C4-2B (cell line): ENCODE measurements around the gene P3H3.

Source experiments
- H3K27ac ChIP-seq: fragments of 450-650 bp; 2 replicates; pipeline ENCODE4 v1.5.1; 2017
- ZFX ChIP-seq: fragments of 450-650 bp; IDR thresholded peaks from 2 replicates; pipeline ENCODE4 v1.6.1; 2017
- TF ChIP-seq, protein P1 (sequence below): fragments of 450-650 bp; conservative IDR thresholded peaks from 2 replicates; pipeline ENCODE4 v1.5.1; 2017; ENCODE audit warnings: mild to moderate bottlenecking

Gene P3H3

DNA sequence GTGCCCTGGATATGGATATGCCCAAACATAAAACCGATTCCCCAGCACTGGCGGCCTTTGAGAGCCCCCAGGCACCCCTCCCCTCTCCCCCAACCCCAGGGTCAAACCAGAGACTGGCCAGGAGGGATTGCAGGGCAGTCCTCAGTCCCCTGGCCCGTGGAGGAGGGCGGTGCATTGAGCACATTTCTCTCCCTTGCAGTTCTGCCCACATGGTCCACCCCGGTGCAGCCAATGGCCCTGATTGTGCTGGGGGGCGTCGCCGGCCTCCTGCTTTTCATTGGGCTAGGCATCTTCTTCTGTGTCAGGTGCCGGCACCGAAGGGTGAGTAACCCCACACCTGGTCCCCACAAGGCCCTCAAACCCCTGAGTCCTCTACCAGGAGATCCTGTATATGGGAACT is 10.0 kb upstream of the P3H3 start:
- TF ChIP-seq, protein P1, sequence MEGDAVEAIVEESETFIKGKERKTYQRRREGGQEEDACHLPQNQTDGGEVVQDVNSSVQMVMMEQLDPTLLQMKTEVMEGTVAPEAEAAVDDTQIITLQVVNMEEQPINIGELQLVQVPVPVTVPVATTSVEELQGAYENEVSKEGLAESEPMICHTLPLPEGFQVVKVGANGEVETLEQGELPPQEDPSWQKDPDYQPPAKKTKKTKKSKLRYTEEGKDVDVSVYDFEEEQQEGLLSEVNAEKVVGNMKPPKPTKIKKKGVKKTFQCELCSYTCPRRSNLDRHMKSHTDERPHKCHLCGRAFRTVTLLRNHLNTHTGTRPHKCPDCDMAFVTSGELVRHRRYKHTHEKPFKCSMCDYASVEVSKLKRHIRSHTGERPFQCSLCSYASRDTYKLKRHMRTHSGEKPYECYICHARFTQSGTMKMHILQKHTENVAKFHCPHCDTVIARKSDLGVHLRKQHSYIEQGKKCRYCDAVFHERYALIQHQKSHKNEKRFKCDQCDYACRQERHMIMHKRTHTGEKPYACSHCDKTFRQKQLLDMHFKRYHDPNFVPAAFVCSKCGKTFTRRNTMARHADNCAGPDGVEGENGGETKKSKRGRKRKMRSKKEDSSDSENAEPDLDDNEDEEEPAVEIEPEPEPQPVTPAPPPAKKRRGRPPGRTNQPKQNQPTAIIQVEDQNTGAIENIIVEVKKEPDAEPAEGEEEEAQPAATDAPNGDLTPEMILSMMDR, result no peak
- no peak for TF ChIP-seq ZFX
- H3K27ac ChIP-seq, result no peak overlapping the region

DNA sequence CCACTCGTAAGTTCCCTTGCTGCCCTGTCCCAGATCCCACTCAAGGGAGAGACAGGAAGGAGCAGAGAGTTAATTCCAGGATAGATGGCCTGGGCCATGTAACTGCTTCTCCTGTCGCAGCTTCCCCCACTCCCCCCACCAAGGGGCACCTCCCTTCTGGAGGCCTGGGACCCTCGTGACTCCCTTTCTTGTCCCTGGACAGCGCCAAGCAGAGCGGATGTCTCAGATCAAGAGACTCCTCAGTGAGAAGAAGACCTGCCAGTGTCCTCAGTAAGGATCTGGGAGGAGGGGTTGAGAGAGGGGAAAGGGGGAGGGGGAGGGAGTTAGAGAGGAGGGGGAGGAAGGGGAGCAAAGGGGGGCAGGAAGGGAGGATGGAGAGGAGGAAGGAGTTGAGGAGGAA is 9.6 kb upstream of the P3H3 start:
- H3K27ac ChIP-seq, result no peak overlapping the region
- no peak for TF ChIP-seq ZFX
- TF ChIP-seq, protein P1, result no peak

DNA sequence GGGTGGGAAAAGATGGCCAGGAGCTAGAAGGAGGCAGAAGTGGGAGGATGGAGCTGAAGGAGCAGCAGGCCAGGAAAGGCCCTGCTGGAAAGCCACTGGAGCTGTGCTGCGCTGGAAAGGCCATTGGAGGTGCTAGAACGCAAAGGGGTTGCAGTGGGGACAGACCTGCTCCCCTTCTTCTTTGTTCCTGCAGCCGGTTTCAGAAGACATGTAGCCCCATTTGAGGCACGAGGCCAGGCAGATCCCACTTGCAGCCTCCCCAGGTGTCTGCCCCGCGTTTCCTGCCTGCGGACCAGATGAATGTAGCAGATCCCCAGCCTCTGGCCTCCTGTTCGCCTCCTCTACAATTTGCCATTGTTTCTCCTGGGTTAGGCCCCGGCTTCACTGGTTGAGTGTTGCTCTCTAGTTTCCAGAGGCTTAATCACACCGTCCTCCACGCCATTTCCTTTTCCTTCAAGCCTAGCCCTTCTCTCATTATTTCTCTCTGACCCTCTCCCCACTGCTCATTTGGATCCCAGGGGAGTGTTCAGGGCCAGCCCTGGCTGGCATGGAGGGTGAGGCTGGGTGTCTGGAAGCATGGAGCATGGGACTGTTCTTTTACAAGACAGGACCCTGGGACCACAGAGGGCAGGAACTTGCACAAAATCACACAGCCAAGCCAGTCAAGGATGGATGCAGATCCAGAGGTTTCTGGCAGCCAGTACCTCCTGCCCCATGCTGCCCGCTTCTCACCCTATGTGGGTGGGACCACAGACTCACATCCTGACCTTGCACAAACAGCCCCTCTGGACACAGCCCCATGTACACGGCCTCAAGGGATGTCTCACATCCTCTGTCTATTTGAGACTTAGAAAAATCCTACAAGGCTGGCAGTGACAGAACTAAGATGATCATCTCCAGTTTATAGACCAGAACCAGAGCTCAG is 8.8 kb upstream of the P3H3 start:
- H3K27ac ChIP-seq, result no peak overlapping the region
- TF ChIP-seq ZFX, result no peak
- TF ChIP-seq, protein P1, result no peak

DNA sequence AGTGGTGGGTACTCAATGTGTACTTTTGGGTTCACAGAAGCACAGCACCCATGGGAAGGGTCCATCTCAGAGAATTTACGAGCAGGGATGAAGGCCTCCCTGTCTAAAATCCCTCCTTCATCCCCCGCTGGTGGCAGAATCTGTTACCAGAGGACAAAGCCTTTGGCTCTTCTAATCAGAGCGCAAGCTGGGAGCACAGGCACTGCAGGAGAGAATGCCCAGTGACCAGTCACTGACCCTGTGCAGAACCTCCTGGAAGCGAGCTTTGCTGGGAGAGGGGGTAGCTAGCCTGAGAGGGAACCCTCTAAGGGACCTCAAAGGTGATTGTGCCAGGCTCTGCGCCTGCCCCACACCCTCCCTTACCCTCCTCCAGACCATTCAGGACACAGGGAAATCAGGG is 8.0 kb upstream of the P3H3 start:
- H3K27ac ChIP-seq, result no peak overlapping the region
- no peak for TF ChIP-seq ZFX
- TF ChIP-seq, protein P1, result no peak

DNA sequence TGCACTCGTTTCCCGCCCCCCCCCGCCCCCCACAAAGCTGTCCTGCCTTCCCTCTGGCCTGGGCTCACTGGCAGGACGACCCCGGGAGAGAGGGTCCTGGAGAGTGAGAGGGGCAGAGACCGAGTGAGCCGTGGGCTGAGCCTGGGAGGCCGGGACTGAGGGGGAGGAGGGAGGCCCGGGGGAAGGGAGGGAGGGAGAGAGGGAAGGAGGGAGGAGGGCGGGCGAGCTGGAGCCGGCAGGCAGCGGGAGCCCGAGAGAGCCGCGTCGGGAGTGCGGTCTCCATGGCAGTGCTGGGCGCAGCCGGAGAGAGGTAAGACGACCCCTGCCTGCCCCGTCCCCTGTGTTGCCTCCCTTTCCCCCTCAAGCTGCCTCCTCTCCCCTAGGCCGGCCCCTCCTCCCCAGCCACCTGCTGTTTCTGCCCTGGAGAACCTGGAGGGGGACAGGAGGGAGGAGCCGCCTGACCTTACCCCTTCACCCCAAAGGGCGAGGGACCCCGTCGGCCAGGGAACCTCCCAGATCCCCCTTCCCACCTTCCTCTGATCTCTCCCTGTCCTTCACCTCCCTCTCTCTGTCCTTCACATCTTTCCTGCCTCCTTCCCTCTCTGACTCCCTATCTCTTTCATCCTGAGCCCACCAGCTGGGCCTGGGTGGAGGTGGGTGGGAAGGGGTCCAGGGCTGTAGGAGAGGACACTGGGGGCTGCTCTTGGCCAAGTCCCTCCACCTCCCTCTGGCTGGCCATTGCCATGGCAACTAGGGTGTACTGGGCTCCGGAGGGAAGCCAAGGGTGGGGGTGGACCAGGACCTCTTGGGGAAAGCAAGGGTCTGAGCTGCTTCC is 6.4 kb upstream of the P3H3 start, which contains the start of gene GPR162:
GPR162 (plus strand) TSS at position 231 of the 835 bp plus-strand sequence. CDS start 2,078 bp downstream, outside the sequence.
- no peak within 1 kb of the TSS for H3K27ac ChIP-seq
- TF ChIP-seq, protein P1, result no peak
- no peak for TF ChIP-seq ZFX

DNA sequence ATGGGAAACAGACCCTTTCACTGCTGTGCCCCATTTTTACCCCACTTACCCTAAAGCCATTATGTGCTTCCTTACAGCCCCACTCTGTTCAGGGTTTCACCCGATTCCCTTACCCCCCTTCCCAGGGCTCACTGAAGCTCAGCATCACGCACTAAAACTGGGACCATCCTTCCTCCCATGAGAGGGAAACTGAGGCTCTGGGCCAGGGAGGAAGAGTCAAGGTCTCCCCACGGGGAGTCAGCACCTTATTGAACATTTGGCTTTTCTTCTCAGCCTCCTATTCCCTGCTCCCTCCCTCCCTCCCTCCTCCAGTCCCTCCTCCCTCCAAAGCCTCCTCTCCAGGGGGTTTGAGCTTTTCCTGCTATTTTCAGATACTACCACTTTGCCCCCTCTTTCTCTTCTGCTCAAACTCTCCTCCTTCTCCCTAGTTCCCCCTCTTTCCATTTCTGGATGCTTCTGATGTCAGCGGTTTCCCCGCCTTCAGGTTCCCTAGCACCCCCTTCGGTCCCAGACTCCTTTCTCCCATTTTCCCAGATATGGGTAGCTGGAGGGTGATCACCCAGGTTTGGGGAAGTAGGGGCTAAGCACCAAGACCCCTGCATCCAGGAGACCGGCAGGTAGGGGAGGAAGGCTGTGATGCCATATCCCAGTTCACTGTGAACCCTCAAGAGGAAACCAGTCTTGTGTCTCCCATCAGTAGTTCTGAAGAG is 5.6 kb upstream of the P3H3 start:
- TF ChIP-seq, protein P1, result no peak
- no peak for TF ChIP-seq ZFX
- no peak overlapping the region for H3K27ac ChIP-seq
